ENCODE data around the gene PPFIBP1. TPM values are rescaled to one million over a fixed set of nuclear protein-coding genes. Genes with fewer than 3 reads are reported as not detected.

PPFIBP1 gene
- total and polyA plus RNA-seq, 2 donors (not counting 1 experiment from before 2014, with no cell fraction given): 3.3 to 15.0 TPM

- Histone ChIP-seq H3K79me2 (ENCODE audit: control insufficient read depth, insufficient read depth, low read length) (no peaks in the 10 kb centered on the region), H3K9ac (ENCODE audit: low read length) (no peak overlapping the region), H3K9me3 (ENCODE audit: control extremely low read depth in 1 of 3, control insufficient read depth in 2 of 3, insufficient read depth in 1 of 3, low read length in 2 of 3) (no peaks in the 10 kb centered on the region), H3K27me3 (replicated peaks in 1 of 4; ENCODE audit: control extremely low read depth in 1 of 4, control insufficient read depth in 3 of 4, insufficient read depth in 4 of 4, low read length in 3 of 4) (no peaks in the 10 kb centered on the region), H2AFZ (ENCODE audit: insufficient read depth, low read depth, low read length, poor library complexity, severe bottlenecking) (no peak overlapping the region), H4K20me1 (ENCODE audit: control insufficient read depth, insufficient read depth, low read length, poor library complexity, severe bottlenecking) (no peaks in the 10 kb centered on the region), H3K36me3 (replicated peaks in 1 of 2; ENCODE audit: control extremely low read depth in 1 of 2, control insufficient read depth in 1 of 2, extremely low read depth in 1 of 2, insufficient read depth in 2 of 2, low read length in 1 of 2) (no peaks in the 10 kb centered on the region), H3K4me1 (ENCODE audit: control insufficient read depth in 2 of 2, insufficient read depth in 2 of 2, low read length in 2 of 2) (no peaks in the 10 kb centered on the region), H3K4me3 (ENCODE audit: control extremely low read depth in 1 of 5, extremely low read depth in 1 of 5, insufficient read depth in 1 of 5, low read depth in 2 of 5, low read length in 4 of 5) (no peak overlapping the region), H3K27ac (ENCODE audit: low read length in 2 of 2) (no peak overlapping the region), H3K4me2 (replicated peaks; ENCODE audit: low read depth, low read length, poor library complexity, severe bottlenecking) (no peak overlapping the region)
- Mint-ChIP-seq H3K27me3 (no peaks in the 10 kb centered on the region), H3K4me1 (no peaks in the 10 kb centered on the region), H3K27ac (no peak overlapping the region), H3K4me3 (no peak overlapping the region), H3K9me3 (ENCODE audit: insufficient read depth) (no peaks in the 10 kb centered on the region)
- intact Hi-C loops (cut with micrococcal nuclease): no loop called here
- ATAC-seq (ENCODE audit: low read depth): no peak
- WGBS (ENCODE audit: insufficient coverage): 82% methylated on average over 2 of the region's 2 CpGs
- DNase-seq: no peak
- CTCF ChIA-PET: no interaction called here
- POLR2A ChIA-PET: no interaction called here
- TF ChIP-seq CTCF (IDR thresholded peaks at IDR 0.05) (no peak), EZH2 (IDR thresholded peaks at IDR 0.05; ENCODE audit: borderline replicate concordance, insufficient read depth, low read depth, low read length, poor library complexity, severe bottlenecking) (no peak)
Observed at GRCh38 chr12:27620121-27620520, 96.1 kb downstream of the PPFIBP1 start.

GRCh38 chr12:27622436-27623195 is 98.6 kb downstream of the PPFIBP1 start:
- Histone ChIP-seq H3K79me2 (ENCODE audit: control insufficient read depth, insufficient read depth, low read length) (no peaks in the 10 kb centered on the region), H2AFZ (ENCODE audit: insufficient read depth, low read depth, low read length, poor library complexity, severe bottlenecking) (no peak overlapping the region), H3K9ac (ENCODE audit: low read length) (no peak overlapping the region), H4K20me1 (ENCODE audit: control insufficient read depth, insufficient read depth, low read length, poor library complexity, severe bottlenecking) (no peaks in the 10 kb centered on the region), H3K27ac (ENCODE audit: low read length in 2 of 2) (no peak overlapping the region), H3K27me3 (replicated peaks in 1 of 4; ENCODE audit: control extremely low read depth in 1 of 4, control insufficient read depth in 3 of 4, insufficient read depth in 4 of 4, low read length in 3 of 4) (no peaks in the 10 kb centered on the region), H3K4me3 (ENCODE audit: control extremely low read depth in 1 of 5, extremely low read depth in 1 of 5, insufficient read depth in 1 of 5, low read depth in 2 of 5, low read length in 4 of 5) (no peak overlapping the region), H3K9me3 (ENCODE audit: control extremely low read depth in 1 of 3, control insufficient read depth in 2 of 3, insufficient read depth in 1 of 3, low read length in 2 of 3) (no peaks in the 10 kb centered on the region), H3K4me1 (ENCODE audit: control insufficient read depth in 2 of 2, insufficient read depth in 2 of 2, low read length in 2 of 2) (no peaks in the 10 kb centered on the region), H3K36me3 (replicated peaks in 1 of 2; ENCODE audit: control extremely low read depth in 1 of 2, control insufficient read depth in 1 of 2, extremely low read depth in 1 of 2, insufficient read depth in 2 of 2, low read length in 1 of 2) (no peaks in the 10 kb centered on the region), H3K4me2 (replicated peaks; ENCODE audit: low read depth, low read length, poor library complexity, severe bottlenecking) (no peak overlapping the region)
- POLR2A ChIA-PET: no interaction called here
- Mint-ChIP-seq H3K9me3 (ENCODE audit: insufficient read depth) (no peaks in the 10 kb centered on the region), H3K27ac (no peak overlapping the region), H3K27me3 (no peaks in the 10 kb centered on the region), H3K4me3 (no peak overlapping the region), H3K4me1 (peaks cover 3% of the 10 kb centered on the region)
- DNase-seq (no peak), ATAC-seq (ENCODE audit: low read depth) (no peak)
- WGBS (ENCODE audit: insufficient coverage): 11% methylated on average over 3 of the region's 9 CpGs
- CTCF ChIA-PET: no interaction called here
- TF ChIP-seq EZH2 (IDR thresholded peaks at IDR 0.05; ENCODE audit: borderline replicate concordance, insufficient read depth, low read depth, low read length, poor library complexity, severe bottlenecking) (no peak), CTCF (IDR thresholded peaks at IDR 0.05) (no peak)
- intact Hi-C loops (cut with micrococcal nuclease): no loop called here
